WTC11 (cell line): Measurements from ENCODE around the gene ZBP1. TPM values are rescaled to one million over a fixed set of nuclear protein-coding genes. Genes with fewer than 3 reads are reported as not detected.

Source experiments
- ATAC-seq: fragments of 200-7000 bp; cut with Tn5 transposase; 2 replicates; pipeline ENCODE4 v1.10.0; 2021; ENCODE audit warnings: mild to moderate bottlenecking, moderate library complexity
- CTCF ChIA-PET: fragments of 300-600 bp; sonication (Branson Sonifier 250); formaldehyde crosslinking; loops from one replicate; lab custom pipeline; 2021; ENCODE audit warnings: antibody characterized with exemption; lab: Charles Lee
- POLR2A ChIA-PET: fragments of 350-600 bp; sonication (Branson Sonifier 250); formaldehyde crosslinking; loops from one replicate; lab custom pipeline; 2021; ENCODE audit warnings: antibody characterized with exemption; lab: Charles Lee
- DNase-seq: peaks from one replicate; pipeline ENCODE4 v3.0.0; 2021; ENCODE audit warnings: low spot score
- H3K27ac Mint-ChIP-seq: 2 replicates; pipeline ENCODE4 v1.8.0; 2021; ENCODE audit warnings: mixed read lengths
- H3K27me3 Mint-ChIP-seq: 2 replicates; pipeline ENCODE4 v1.8.0; 2021; ENCODE audit warnings: low read depth, mild to moderate bottlenecking, moderate library complexity, mixed read lengths
- H3K36me3 Mint-ChIP-seq: 2 replicates; pipeline ENCODE4 v1.8.0; 2021; ENCODE audit warnings: mixed read lengths
- H3K4me1 Mint-ChIP-seq: 2 replicates; pipeline ENCODE4 v1.8.0; 2022; ENCODE audit warnings: mixed read lengths
- H3K4me3 Mint-ChIP-seq: 2 replicates; pipeline ENCODE4 v1.8.0; 2021; ENCODE audit warnings: mild to moderate bottlenecking, moderate library complexity, mixed read lengths
- H3K9me3 Mint-ChIP-seq: 2 replicates; pipeline ENCODE4 v1.8.0; 2021; ENCODE audit warnings: mixed read lengths
- CBFB ChIP-seq: sonication (generic); formaldehyde crosslinking; IDR thresholded peaks from 2 replicates; pipeline ENCODE4 v1.8.1; 2022; ENCODE audit warnings: mild to moderate bottlenecking, low read depth, missing genetic modification reagents
- CREM ChIP-seq: sonication (generic); formaldehyde crosslinking; IDR thresholded peaks from 2 replicates; pipeline ENCODE4 v1.8.1; 2022; ENCODE audit warnings: mild to moderate bottlenecking, missing genetic modification reagents, moderate library complexity
- FOXJ3 ChIP-seq: sonication (generic); formaldehyde crosslinking; IDR thresholded peaks from 2 replicates; pipeline ENCODE4 v1.9.0; 2021; ENCODE audit warnings: missing genetic modification reagents, mild to moderate bottlenecking, borderline replicate concordance
- FOXK1 ChIP-seq: sonication (generic); formaldehyde crosslinking; IDR thresholded peaks from 2 replicates; pipeline ENCODE4 v1.8.0; 2022; ENCODE audit warnings: mild to moderate bottlenecking, moderate library complexity, missing genetic modification reagents
- FOXP1 ChIP-seq: sonication (generic); formaldehyde crosslinking; IDR thresholded peaks from 2 replicates; pipeline ENCODE4 v1.8.0; 2022; ENCODE audit warnings: missing genetic modification reagents, mild to moderate bottlenecking, moderate library complexity, borderline replicate concordance
- GABPB1 ChIP-seq: sonication (generic); formaldehyde crosslinking; IDR thresholded peaks from 2 replicates; pipeline ENCODE4 v1.8.1; 2023; ENCODE audit warnings: mild to moderate bottlenecking, missing genetic modification reagents
- HMGA2 ChIP-seq: fragments of 250-450 bp; sonication (Bioruptor Pico); IDR thresholded peaks from 2 replicates; pipeline ENCODE4 v1.4.0; 2021; ENCODE audit warnings: mild to moderate bottlenecking, moderate library complexity
- MXD4 ChIP-seq: fragments of 250-450 bp; sonication (Bioruptor Pico); IDR thresholded peaks from 2 replicates; pipeline ENCODE4 v1.8.0; 2021; ENCODE audit warnings: mild to moderate bottlenecking, moderate library complexity, borderline replicate concordance
- PRRX2 ChIP-seq: fragments of 250-450 bp; sonication (Bioruptor Pico); IDR thresholded peaks from 2 replicates; pipeline ENCODE4 v1.8.0; 2021; ENCODE audit warnings: mild to moderate bottlenecking
- SP1 ChIP-seq: sonication (generic); formaldehyde crosslinking; conservative IDR thresholded peaks from 2 replicates; pipeline ENCODE4 v1.8.1; 2022; ENCODE audit warnings: missing genetic modification reagents
- TEAD1 ChIP-seq: sonication (generic); formaldehyde crosslinking; IDR thresholded peaks from 2 replicates; pipeline ENCODE4 v1.8.0; 2022; ENCODE audit warnings: mild to moderate bottlenecking, missing genetic modification reagents
- ZNF121 ChIP-seq: sonication (generic); formaldehyde crosslinking; IDR thresholded peaks from 2 replicates; pipeline ENCODE4 v1.8.0; 2023; ENCODE audit warnings: missing genetic modification reagents
- ZNF317 ChIP-seq: sonication (generic); formaldehyde crosslinking; IDR thresholded peaks from 2 replicates; pipeline ENCODE4 v1.8.1; 2023; ENCODE audit warnings: low read depth, mild to moderate bottlenecking, moderate library complexity, missing genetic modification reagents, borderline replicate concordance
- total RNA-seq: library from RNA; stranded (reverse); gene quantifications from 3 replicates; pipeline ENCODE4 v1.2.3, GENCODE V29; 2021
- TF ChIP-seq, protein P1 (sequence below): fragments of 200-600 bp; IDR thresholded peaks from 2 replicates; pipeline ENCODE4 v1.8.0; 2022; ENCODE audit warnings: antibody characterized with exemption
- TF ChIP-seq, protein P2 (sequence below): sonication (generic); formaldehyde crosslinking; IDR thresholded peaks from 2 replicates; pipeline ENCODE4 v1.8.0; 2022; ENCODE audit warnings: mild to moderate bottlenecking, missing genetic modification reagents
- TF ChIP-seq, protein P3 (sequence below): fragments of 250-450 bp; sonication (Bioruptor Pico); conservative IDR thresholded peaks from 2 replicates; pipeline ENCODE4 v1.9.0; 2021; ENCODE audit warnings: mild to moderate bottlenecking
- TF ChIP-seq, protein P4 (sequence below): sonication (generic); formaldehyde crosslinking; IDR thresholded peaks from 2 replicates; pipeline ENCODE4 v1.8.1; 2022; ENCODE audit warnings: low read depth, mild to moderate bottlenecking, moderate library complexity, missing genetic modification reagents, borderline replicate concordance
- TF ChIP-seq, protein P5 (sequence below): sonication (generic); formaldehyde crosslinking; IDR thresholded peaks from 2 replicates; pipeline ENCODE4 v1.8.0; 2022; ENCODE audit warnings: mild to moderate bottlenecking, missing genetic modification reagents
- TF ChIP-seq, protein P6 (sequence below): fragments of 250-450 bp; sonication (Bioruptor Pico); IDR thresholded peaks from 2 replicates; pipeline ENCODE4 v1.9.0; 2021; ENCODE audit warnings: moderate library complexity, mild to moderate bottlenecking, inconsistent platforms, borderline replicate concordance
- TF ChIP-seq, protein P7 (sequence below): sonication (generic); formaldehyde crosslinking; IDR thresholded peaks from 2 replicates; pipeline ENCODE4 v1.8.0; 2023; ENCODE audit warnings: mild to moderate bottlenecking, missing genetic modification reagents

ZBP1 gene
- total RNA-seq, 1 experiment from 2014 or later: not detected

DNA sequence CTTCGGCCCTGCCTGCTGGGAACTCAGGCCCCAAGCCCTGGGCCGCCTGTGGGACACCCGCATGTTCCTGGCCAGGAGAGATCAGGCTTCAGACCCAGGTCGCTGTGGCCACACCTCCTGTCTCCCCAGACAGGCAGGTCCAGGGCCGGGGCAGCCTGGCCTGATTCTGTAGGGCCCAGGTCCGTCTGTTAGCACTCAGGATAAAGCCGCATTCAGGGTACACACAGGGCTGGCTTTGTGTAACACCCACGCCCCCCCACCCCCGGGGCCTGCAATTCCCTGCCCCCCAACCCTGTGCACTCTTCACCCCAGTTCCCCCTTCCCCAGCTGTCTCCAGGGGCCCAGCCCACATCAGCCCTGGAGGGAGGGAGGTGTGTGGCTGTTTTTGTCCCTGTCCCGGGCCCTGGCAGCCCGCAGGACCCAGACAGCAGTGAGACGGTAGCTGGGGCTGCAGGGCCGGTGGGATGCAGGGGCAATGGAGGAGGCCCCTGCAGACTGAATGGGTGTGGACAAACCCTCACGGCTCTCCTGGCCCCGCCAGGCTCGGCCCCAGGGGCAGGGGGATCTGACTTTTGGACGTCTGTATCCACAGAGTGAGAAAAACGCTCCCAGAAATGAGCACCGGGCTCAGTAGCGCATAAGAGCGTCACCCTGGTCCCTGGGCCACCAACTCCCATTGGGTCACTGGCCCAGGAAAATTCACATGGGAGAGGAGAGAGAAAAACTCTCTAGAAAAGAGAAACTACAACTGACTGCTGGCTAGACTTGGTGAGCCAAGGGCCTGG, 42.4 kb upstream of the ZBP1 start (continued):
- TF ChIP-seq CREM (CRISPR knock-in tag) (no peak), HMGA2 (CRISPR knock-in tag) (no peak)

DNA sequence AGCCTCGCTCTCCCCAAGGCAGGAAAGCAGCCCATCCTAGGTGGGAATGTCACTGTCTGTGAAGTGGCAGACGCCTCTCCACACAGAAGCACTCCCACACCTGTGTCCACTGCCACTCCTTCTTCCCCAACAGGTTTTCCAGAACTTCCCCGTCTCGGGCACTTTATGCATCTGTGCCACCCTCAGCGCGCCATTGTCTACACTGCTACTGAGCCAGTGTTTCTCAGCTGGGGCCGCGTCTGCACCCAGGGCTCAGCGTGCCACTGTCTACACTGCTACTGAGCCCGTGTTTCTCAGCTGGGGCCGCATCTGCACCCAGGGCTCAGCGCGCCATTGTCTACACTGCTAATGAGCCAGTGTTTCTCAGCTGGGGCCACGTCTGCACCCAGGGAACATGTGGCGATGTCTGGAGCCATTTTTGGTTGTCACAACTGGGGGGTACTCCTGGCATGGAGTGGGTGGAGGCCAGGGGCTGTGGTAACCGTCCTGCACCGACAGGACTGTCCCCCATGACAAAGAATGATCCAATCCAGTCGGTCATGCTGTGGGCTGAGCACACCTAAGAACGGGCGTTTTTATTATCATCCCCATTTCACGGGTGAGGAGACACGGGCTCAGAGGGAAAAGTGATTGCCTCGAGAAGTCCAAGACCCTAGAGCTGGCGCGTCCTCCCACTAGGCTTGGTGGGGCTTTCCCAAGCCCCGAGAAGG, 41.7 kb upstream of the ZBP1 start:
- Mint-ChIP-seq H3K4me3 (no peak overlapping the region), H3K36me3 (peaks cover 19% of the 10 kb centered on the region; the same call in 1 of the 2 replicates), H3K4me1 (peaks cover 27% of the 10 kb centered on the region), H3K9me3 (no peaks in the 10 kb centered on the region), H3K27me3 (no peaks in the 10 kb centered on the region), H3K27ac (peak overlapping the region; percentile 74)
- CTCF ChIA-PET: interaction anchor here (1.3 kb wide), 1 partner anchor 39 kb away, joined by 4 read pairs; no protein-coding TSS in a partner anchor
- POLR2A ChIA-PET: no interaction called here
- DNase-seq (peak; percentile 6), ATAC-seq (no peak)
- TF ChIP-seq ZNF317 (CRISPR knock-in tag) (no peak), SP1 (no peak), TEAD1 (CRISPR knock-in tag) (no peak), FOXP1 (CRISPR knock-in tag) (no peak), FOXK1 (no peak), PRRX2 (CRISPR knock-in tag) (no peak), CBFB (CRISPR knock-in tag) (no peak), MXD4 (no peak), ZNF121 (CRISPR knock-in tag) (no peak), FOXJ3 (no peak), GABPB1 (CRISPR knock-in tag) (no peak)
- TF ChIP-seq, protein P1, sequence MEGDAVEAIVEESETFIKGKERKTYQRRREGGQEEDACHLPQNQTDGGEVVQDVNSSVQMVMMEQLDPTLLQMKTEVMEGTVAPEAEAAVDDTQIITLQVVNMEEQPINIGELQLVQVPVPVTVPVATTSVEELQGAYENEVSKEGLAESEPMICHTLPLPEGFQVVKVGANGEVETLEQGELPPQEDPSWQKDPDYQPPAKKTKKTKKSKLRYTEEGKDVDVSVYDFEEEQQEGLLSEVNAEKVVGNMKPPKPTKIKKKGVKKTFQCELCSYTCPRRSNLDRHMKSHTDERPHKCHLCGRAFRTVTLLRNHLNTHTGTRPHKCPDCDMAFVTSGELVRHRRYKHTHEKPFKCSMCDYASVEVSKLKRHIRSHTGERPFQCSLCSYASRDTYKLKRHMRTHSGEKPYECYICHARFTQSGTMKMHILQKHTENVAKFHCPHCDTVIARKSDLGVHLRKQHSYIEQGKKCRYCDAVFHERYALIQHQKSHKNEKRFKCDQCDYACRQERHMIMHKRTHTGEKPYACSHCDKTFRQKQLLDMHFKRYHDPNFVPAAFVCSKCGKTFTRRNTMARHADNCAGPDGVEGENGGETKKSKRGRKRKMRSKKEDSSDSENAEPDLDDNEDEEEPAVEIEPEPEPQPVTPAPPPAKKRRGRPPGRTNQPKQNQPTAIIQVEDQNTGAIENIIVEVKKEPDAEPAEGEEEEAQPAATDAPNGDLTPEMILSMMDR: no peak
- TF ChIP-seq, protein P2, sequence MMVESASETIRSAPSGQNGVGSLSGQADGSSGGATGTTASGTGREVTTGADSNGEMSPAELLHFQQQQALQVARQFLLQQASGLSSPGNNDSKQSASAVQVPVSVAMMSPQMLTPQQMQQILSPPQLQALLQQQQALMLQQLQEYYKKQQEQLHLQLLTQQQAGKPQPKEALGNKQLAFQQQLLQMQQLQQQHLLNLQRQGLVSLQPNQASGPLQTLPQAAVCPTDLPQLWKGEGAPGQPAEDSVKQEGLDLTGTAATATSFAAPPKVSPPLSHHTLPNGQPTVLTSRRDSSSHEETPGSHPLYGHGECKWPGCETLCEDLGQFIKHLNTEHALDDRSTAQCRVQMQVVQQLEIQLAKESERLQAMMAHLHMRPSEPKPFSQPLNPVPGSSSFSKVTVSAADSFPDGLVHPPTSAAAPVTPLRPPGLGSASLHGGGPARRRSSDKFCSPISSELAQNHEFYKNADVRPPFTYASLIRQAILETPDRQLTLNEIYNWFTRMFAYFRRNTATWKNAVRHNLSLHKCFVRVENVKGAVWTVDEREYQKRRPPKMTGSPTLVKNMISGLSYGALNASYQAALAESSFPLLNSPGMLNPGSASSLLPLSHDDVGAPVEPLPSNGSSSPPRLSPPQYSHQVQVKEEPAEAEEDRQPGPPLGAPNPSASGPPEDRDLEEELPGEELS: no peak
- TF ChIP-seq, protein P3, sequence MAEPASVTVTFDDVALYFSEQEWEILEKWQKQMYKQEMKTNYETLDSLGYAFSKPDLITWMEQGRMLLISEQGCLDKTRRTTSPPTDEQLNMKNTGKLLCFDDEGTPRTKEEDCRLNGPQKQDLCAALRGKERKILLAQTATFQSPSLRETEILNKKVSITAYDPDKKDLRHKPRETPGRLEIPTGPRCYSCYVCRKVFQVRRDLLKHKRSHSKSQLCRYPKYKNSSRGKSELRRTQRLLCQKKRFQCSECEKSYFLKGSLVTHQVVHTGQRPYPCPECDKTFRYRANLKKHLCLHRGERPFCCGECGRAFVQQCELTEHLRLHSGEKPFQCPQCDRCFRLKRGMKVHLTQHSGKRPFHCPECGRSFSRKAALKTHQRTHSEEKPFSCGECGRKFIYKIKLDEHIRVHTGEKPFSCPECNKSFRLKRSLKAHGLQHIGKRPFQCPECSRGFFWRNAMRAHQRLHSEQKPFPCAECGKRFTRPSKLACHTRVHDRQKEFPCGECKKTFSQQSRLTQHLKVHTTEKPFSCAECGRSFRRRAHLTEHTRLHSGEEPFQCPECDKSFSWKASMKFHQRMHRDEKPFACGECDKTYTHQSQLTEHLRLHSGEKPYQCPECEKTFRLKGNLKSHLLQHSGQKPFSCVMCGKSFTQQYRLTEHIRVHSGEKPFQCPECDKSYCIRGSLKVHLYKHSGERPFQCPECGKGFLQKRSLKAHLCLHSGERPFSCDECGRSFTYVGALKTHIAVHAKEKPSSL (CRISPR knock-in tag): no peak
- TF ChIP-seq, protein P4, sequence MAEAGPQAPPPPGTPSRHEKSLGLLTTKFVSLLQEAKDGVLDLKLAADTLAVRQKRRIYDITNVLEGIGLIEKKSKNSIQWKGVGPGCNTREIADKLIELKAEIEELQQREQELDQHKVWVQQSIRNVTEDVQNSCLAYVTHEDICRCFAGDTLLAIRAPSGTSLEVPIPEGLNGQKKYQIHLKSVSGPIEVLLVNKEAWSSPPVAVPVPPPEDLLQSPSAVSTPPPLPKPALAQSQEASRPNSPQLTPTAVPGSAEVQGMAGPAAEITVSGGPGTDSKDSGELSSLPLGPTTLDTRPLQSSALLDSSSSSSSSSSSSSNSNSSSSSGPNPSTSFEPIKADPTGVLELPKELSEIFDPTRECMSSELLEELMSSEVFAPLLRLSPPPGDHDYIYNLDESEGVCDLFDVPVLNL (CRISPR knock-in tag): no peak
- TF ChIP-seq, protein P5, sequence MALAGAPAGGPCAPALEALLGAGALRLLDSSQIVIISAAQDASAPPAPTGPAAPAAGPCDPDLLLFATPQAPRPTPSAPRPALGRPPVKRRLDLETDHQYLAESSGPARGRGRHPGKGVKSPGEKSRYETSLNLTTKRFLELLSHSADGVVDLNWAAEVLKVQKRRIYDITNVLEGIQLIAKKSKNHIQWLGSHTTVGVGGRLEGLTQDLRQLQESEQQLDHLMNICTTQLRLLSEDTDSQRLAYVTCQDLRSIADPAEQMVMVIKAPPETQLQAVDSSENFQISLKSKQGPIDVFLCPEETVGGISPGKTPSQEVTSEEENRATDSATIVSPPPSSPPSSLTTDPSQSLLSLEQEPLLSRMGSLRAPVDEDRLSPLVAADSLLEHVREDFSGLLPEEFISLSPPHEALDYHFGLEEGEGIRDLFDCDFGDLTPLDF (CRISPR knock-in tag): no peak
- TF ChIP-seq, protein P6, sequence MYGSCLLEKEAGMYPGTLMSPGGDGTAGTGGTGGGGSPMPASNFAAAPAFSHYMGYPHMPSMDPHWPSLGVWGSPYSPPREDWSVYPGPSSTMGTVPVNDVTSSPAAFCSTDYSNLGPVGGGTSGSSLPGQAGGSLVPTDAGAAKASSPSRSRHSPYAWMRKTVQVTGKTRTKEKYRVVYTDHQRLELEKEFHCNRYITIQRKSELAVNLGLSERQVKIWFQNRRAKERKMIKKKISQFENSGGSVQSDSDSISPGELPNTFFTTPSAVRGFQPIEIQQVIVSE (CRISPR knock-in tag): no peak
- TF ChIP-seq, protein P7, sequence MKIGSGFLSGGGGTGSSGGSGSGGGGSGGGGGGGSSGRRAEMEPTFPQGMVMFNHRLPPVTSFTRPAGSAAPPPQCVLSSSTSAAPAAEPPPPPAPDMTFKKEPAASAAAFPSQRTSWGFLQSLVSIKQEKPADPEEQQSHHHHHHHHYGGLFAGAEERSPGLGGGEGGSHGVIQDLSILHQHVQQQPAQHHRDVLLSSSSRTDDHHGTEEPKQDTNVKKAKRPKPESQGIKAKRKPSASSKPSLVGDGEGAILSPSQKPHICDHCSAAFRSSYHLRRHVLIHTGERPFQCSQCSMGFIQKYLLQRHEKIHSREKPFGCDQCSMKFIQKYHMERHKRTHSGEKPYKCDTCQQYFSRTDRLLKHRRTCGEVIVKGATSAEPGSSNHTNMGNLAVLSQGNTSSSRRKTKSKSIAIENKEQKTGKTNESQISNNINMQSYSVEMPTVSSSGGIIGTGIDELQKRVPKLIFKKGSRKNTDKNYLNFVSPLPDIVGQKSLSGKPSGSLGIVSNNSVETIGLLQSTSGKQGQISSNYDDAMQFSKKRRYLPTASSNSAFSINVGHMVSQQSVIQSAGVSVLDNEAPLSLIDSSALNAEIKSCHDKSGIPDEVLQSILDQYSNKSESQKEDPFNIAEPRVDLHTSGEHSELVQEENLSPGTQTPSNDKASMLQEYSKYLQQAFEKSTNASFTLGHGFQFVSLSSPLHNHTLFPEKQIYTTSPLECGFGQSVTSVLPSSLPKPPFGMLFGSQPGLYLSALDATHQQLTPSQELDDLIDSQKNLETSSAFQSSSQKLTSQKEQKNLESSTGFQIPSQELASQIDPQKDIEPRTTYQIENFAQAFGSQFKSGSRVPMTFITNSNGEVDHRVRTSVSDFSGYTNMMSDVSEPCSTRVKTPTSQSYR (CRISPR knock-in tag): no peak
